Bronchial epithelial cell (primary cell): ENCODE measurements around the gene SEMA3E. TPM values are rescaled to one million over a fixed set of nuclear protein-coding genes. Genes with fewer than 3 reads are reported as not detected.
A peak's percentile ranks its signal among the peaks of the same experiment; 100 is the strongest.

Experiments used
- DNase-seq: peaks from one replicate; pipeline ENCODE4 v3.0.0-alpha.2; 2010; ENCODE audit warnings: low read depth
- FAIRE-seq: peaks from 2 replicates; lab custom pipeline; 2011; peaks lifted over from hg19 to GRCh38; lab: Jason Lieb, UNC
- H3K27me3 ChIP-seq: 2 replicates; pipeline ENCODE4 v1.5.1; 2011; ENCODE audit warnings: low read length; ENCODE audit not compliant: control insufficient read depth, insufficient read depth
- H3K36me3 ChIP-seq: 2 replicates; pipeline ENCODE4 v1.5.1; 2011; ENCODE audit warnings: low read length; ENCODE audit not compliant: control insufficient read depth, insufficient read depth
- H3K4me3 ChIP-seq: 2 replicates; pipeline ENCODE4 v1.5.1; 2011; ENCODE audit warnings: mild to moderate bottlenecking, low read depth, low read length, control low read depth
- total RNA-seq: library from RNA; depleted of rRNA; stranded (reverse); fragments of >200 nt; gene quantifications from 2 replicates; pipeline ENCODE4 v1.2.1, GENCODE V29; 2014
- TF ChIP-seq, protein P1 (sequence below): IDR thresholded peaks from 2 replicates; pipeline ENCODE4 v1.5.1; 2011; ENCODE audit warnings: mild to moderate bottlenecking, moderate library complexity, low read length, control low read depth, inconsistent platforms; ENCODE audit not compliant: insufficient read depth, severe bottlenecking

Gene SEMA3E
- total RNA-seq, 1 donor from 2014 or later: under 0.01 TPM

GRCh38 chr7:83484266-83484665, 164.7 kb downstream of the SEMA3E start:
- H3K36me3 ChIP-seq: no peaks in the 10 kb centered on the region
- H3K27me3 ChIP-seq: no peaks in the 10 kb centered on the region
- TF ChIP-seq, protein P1, sequence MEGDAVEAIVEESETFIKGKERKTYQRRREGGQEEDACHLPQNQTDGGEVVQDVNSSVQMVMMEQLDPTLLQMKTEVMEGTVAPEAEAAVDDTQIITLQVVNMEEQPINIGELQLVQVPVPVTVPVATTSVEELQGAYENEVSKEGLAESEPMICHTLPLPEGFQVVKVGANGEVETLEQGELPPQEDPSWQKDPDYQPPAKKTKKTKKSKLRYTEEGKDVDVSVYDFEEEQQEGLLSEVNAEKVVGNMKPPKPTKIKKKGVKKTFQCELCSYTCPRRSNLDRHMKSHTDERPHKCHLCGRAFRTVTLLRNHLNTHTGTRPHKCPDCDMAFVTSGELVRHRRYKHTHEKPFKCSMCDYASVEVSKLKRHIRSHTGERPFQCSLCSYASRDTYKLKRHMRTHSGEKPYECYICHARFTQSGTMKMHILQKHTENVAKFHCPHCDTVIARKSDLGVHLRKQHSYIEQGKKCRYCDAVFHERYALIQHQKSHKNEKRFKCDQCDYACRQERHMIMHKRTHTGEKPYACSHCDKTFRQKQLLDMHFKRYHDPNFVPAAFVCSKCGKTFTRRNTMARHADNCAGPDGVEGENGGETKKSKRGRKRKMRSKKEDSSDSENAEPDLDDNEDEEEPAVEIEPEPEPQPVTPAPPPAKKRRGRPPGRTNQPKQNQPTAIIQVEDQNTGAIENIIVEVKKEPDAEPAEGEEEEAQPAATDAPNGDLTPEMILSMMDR: no peak
- no peak for FAIRE-seq
- peak; percentile 86 for DNase-seq
- no peak overlapping the region for H3K4me3 ChIP-seq

GRCh38 chr7:83478616-83479015, 170.3 kb downstream of the SEMA3E start:
- FAIRE-seq (no peak), DNase-seq (no peak)
- TF ChIP-seq, protein P1: no peak

GRCh38 chr7:83476511-83477050, 172.4 kb downstream of the SEMA3E start:
- no peak overlapping the region for H3K4me3 ChIP-seq
- DNase-seq (no peak), FAIRE-seq (no peak)
- TF ChIP-seq, protein P1: no peak
- no peaks in the 10 kb centered on the region for H3K27me3 ChIP-seq
- H3K36me3 ChIP-seq: no peaks in the 10 kb centered on the region

More at GRCh38 chr7:83478616-83479015, 170.3 kb downstream of the SEMA3E start:
- no peaks in the 10 kb centered on the region for H3K36me3 ChIP-seq
- H3K27me3 ChIP-seq: no peaks in the 10 kb centered on the region
- no peak overlapping the region for H3K4me3 ChIP-seq

- Histone ChIP-seq H3K4me3 (no peak overlapping the region), H3K27me3 (no peaks in the 10 kb centered on the region), H3K36me3 (no peaks in the 10 kb centered on the region)
- DNase-seq (no peak), FAIRE-seq (no peak)
- TF ChIP-seq, protein P1: no peak
Measured at GRCh38 chr7:83475420-83475819, 173.5 kb downstream of the SEMA3E start.

DNA sequence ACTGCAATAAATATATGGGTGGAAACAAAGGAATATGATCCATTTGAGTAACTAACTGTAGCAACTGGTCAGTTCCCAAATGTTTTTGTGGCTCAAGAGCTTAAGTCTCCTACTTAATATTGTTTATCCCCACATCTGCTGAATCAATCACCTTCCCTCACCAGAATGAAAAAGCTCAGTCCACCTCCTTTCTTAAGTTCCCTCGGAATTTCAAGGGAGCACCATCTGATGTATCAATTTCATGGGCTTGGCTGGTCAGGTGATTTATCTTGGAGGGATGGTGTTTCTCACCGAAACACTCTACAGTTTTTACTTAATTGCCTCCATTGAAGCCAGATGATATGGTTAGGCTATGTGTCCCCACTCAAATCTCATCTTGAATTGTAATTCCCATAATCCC, 176.6 kb downstream of the SEMA3E start:
- no peak for FAIRE-seq
- TF ChIP-seq, protein P1: no peak
- Histone ChIP-seq H3K36me3 (no peaks in the 10 kb centered on the region), H3K4me3 (no peak overlapping the region), H3K27me3 (no peaks in the 10 kb centered on the region)
- no peak for DNase-seq

DNA sequence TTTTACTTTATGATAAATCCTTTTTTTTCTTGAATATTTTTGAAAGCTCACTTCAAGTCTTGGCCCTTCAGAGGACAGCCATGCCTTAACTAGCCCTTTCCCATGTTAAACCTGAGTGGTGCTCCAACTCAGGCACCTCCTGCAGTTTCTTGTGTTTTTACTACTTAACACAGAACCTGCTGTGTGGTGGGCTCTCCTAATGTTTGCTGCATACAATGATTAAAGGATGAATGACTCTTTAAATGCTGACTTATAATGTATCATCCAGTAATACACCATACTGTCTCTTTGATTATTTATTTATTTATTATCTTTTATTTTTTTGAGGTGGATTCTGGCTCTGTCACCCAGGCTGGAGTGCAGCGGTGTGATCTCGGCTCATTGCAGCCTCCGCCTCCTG, 179.4 kb downstream of the SEMA3E start:
- Histone ChIP-seq H3K4me3 (no peak overlapping the region), H3K36me3 (no peaks in the 10 kb centered on the region), H3K27me3 (no peaks in the 10 kb centered on the region)
- FAIRE-seq (no peak), DNase-seq (no peak)
- TF ChIP-seq, protein P1: no peak
